T-helper 17 cell (primary cell): ENCODE data around the gene SLC7A8. TPM values are rescaled to one million over a fixed set of nuclear protein-coding genes. Genes with fewer than 3 reads are reported as not detected.
"Not testable (repeated sequence)": the region's sequence is repeated elsewhere in the genome, so short reads cannot be mapped to it uniquely, and the experiment has no call there.

ENCODE experiments used
- ATAC-seq: fragments of 150-1000 bp; cut with Tn5 transposase; 2 replicates; pipeline ENCODE4 v1.10.0; 2021; ENCODE audit warnings: mild to moderate bottlenecking, moderate library complexity
- DNase-seq, 3 donors: peaks; one replicate each; pipeline versions ENCODE4 v3.0.0 to v3.0.0-alpha.2; 2020 to 2021
- H3K9me3 ChIP-seq: one replicate; pipeline ENCODE4 v1.7.0; 2013; ENCODE audit warnings: low read length, mild to moderate bottlenecking; ENCODE audit not compliant: control insufficient read depth, poor library complexity, severe bottlenecking
- H3K27ac Mint-ChIP-seq: one replicate; pipeline ENCODE4 v1.8.0; 2022; ENCODE audit warnings: mild to moderate bottlenecking, moderate library complexity, mixed read lengths
- H3K27me3 Mint-ChIP-seq: one replicate; pipeline ENCODE4 v1.8.0; 2022; ENCODE audit warnings: mixed read lengths
- H3K36me3 Mint-ChIP-seq: one replicate; pipeline ENCODE4 v1.8.0; 2022; ENCODE audit warnings: low read depth, mixed read lengths
- H3K4me1 Mint-ChIP-seq: one replicate; pipeline ENCODE4 v1.8.0; 2022; ENCODE audit warnings: mild to moderate bottlenecking, mixed read lengths
- H3K4me3 Mint-ChIP-seq: one replicate; pipeline ENCODE4 v1.8.0; 2022; ENCODE audit warnings: mild to moderate bottlenecking, moderate library complexity, mixed read lengths
- total RNA-seq, 4 donors: library from RNA in 2 of 4; stranded (reverse) in 2 of 4; gene quantifications; one replicate each; pipeline ENCODE4 v1.2.3 and lab custom pipeline; 2022 to 2026

Gene SLC7A8
- total RNA-seq, 2 donors from 2014 or later = 2.0 to 2.5 TPM

- not testable (repeated sequence) for H3K9me3 ChIP-seq, DNase-seq, H3K27me3 Mint-ChIP-seq, H3K4me3 Mint-ChIP-seq, H3K36me3 Mint-ChIP-seq, H3K27ac Mint-ChIP-seq, ATAC-seq, H3K4me1 Mint-ChIP-seq
Observed at GRCh38 chr14:23108169-23108568, 75.3 kb downstream of the SLC7A8 start.

- H3K4me3 Mint-ChIP-seq, H3K9me3 ChIP-seq, DNase-seq, ATAC-seq, H3K27me3 Mint-ChIP-seq, H3K4me1 Mint-ChIP-seq, H3K36me3 Mint-ChIP-seq, H3K27ac Mint-ChIP-seq: not testable (repeated sequence)
Observed at GRCh38 chr14:23107620-23108019, 75.8 kb downstream of the SLC7A8 start.

GRCh38 chr14:23106747-23107045 lies 76.8 kb downstream of the SLC7A8 start:
- Mint-ChIP-seq H3K27ac (no peak overlapping the region), H3K27me3 (no peaks in the 10 kb centered on the region), H3K36me3 (peaks cover 2% of the 10 kb centered on the region), H3K4me1 (no peaks in the 10 kb centered on the region), H3K4me3 (no peak overlapping the region)
- no peak for DNase-seq
- no peak for ATAC-seq
- no peaks in the 10 kb centered on the region for H3K9me3 ChIP-seq

GRCh38 chr14:23105348-23105824 lies 78.1 kb downstream of the SLC7A8 start:
- no peak overlapping the region for H3K27ac Mint-ChIP-seq
- no peak for ATAC-seq

DNA sequence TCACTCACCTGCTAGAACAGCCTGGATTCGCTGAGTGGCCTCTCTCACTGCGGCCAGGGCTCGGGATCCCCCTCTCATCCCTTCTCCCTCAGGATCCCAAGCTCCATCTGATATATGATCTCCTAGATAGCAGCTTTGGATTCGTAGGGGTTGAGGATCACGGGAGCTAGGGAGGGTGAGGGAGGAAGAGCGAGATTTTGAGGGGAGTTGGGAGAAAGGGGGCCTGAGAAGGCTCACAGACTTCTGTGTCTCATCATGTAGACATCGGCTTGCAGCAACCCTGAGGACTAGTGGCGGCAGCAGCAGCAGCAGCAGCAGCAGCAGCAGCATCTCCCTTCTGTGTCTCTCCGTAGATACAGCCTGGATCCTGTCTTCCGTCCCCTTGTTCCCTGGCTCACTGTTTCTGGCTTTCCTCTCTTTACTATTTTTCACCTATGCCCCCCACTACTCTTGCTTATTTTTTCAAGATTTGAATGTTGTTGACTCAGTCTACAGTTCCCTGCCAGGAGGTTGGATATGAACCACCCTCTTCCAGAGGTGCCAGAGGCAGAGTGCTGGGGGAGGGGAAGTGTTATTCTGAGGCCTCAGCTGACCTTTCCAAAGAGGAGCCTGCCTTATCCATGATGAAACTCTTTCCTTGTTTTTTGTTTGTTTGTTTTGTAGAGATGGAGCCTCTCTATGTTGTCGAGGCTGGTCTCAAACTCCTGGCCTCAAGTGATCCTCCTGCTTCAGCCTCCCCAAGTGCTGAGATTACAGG lies 78.7 kb downstream of the SLC7A8 start, which contains the start of gene CIROP:
Gene CIROP (minus strand): TSS at position 399 of the 757 bp plus-strand sequence. CDS start 69 bp downstream, at position 330.
- Mint-ChIP-seq H3K27ac (no peak within 1 kb of the TSS), H3K4me3 (peak within 1 kb of the TSS; percentile 19), H3K27me3 (no peaks in the 10 kb centered on the region), H3K4me1 (peaks cover 3% of the 10 kb centered on the region), H3K36me3 (peaks cover 2% of the 10 kb centered on the region)
- H3K9me3 ChIP-seq = no peaks in the 10 kb centered on the region
- ATAC-seq (no peak), DNase-seq (no peak)

More at GRCh38 chr14:23105348-23105824, 78.1 kb downstream of the SLC7A8 start:
- H3K4me3 Mint-ChIP-seq = no peak overlapping the region
- H3K27me3 Mint-ChIP-seq = no peaks in the 10 kb centered on the region
- DNase-seq = no peak
- H3K9me3 ChIP-seq = no peaks in the 10 kb centered on the region
- no peaks in the 10 kb centered on the region for H3K4me1 Mint-ChIP-seq
- peaks cover 2% of the 10 kb centered on the region for H3K36me3 Mint-ChIP-seq

DNA sequence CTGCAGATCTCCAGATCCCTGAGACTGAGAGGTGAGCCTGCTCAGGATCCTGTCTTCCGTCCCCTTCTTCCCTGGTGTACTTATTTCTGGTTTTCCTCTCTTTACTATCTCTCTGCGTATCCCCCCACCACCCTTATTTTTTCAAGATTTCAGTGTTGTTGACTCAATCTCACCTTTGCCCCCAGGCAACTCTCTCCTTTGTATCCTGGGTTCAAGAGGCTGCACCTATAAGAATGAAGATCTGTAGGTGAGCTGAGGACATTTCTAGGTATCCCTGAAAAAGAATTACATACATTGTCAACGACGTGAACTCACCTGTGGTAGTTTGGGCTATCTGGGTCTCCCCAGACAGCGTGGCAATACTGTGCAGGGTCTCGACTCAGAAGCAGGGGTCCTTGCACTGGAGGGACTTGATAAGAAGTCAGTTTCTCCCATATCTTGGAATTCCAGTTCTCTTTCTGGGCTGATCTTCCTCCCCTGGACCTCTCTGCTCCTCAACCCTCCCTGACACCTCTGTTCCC lies 79.3 kb downstream of the SLC7A8 start:
- no peaks in the 10 kb centered on the region for H3K27me3 Mint-ChIP-seq

DNA sequence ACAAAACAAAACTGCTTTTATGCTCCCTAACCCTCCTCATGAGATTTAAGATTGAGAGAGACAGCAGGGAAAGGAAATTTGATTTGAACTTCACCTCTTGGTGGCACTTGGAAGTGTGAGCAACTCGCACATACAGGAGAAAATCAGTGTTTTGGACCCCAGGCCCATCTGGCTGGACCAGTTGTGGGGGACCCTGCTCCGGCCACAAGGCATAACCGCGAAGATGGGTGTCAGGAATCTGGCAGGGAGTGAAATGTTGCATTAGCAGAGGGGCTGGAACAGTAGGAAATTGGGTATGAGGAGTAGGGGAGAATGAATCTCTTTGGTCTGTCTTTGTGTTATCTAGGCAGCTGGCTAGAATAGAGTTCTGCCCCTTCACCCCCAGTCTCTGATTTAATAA lies 79.9 kb downstream of the SLC7A8 start:
- no peaks in the 10 kb centered on the region for H3K9me3 ChIP-seq
- ATAC-seq = no peak
- peaks cover 6% of the 10 kb centered on the region for H3K4me1 Mint-ChIP-seq
- H3K4me3 Mint-ChIP-seq = no peak overlapping the region
- no peaks in the 10 kb centered on the region for H3K27me3 Mint-ChIP-seq
- H3K27ac Mint-ChIP-seq = no peak overlapping the region
- peaks cover 2% of the 10 kb centered on the region for H3K36me3 Mint-ChIP-seq
- no peak for DNase-seq

More for the DNA sequence above, 79.3 kb downstream of the SLC7A8 start:
- no peak for DNase-seq
- Mint-ChIP-seq H3K27ac (no peak overlapping the region), H3K36me3 (peaks cover 2% of the 10 kb centered on the region), H3K4me3 (peak overlapping the region; percentile 19), H3K4me1 (peaks cover 6% of the 10 kb centered on the region)
- no peak for ATAC-seq
- H3K9me3 ChIP-seq = no peaks in the 10 kb centered on the region

- H3K27me3 Mint-ChIP-seq = no peaks in the 10 kb centered on the region
- H3K36me3 Mint-ChIP-seq = peaks cover 2% of the 10 kb centered on the region
- DNase-seq (no peak), ATAC-seq (no peak)
- no peaks in the 10 kb centered on the region for H3K9me3 ChIP-seq
- peaks cover 6% of the 10 kb centered on the region for H3K4me1 Mint-ChIP-seq
- H3K27ac Mint-ChIP-seq = no peak overlapping the region
- no peak overlapping the region for H3K4me3 Mint-ChIP-seq
Observed at GRCh38 chr14:23102801-23103200, 80.7 kb downstream of the SLC7A8 start.

- ATAC-seq (no peak), DNase-seq (no peak)
- Mint-ChIP-seq H3K4me3 (no peak overlapping the region), H3K4me1 (peaks cover 11% of the 10 kb centered on the region), H3K27ac (no peak overlapping the region), H3K27me3 (no peaks in the 10 kb centered on the region), H3K36me3 (peaks cover 2% of the 10 kb centered on the region)
- no peaks in the 10 kb centered on the region for H3K9me3 ChIP-seq
Observed at GRCh38 chr14:23101986-23102625, 81.4 kb downstream of the SLC7A8 start.

DNA sequence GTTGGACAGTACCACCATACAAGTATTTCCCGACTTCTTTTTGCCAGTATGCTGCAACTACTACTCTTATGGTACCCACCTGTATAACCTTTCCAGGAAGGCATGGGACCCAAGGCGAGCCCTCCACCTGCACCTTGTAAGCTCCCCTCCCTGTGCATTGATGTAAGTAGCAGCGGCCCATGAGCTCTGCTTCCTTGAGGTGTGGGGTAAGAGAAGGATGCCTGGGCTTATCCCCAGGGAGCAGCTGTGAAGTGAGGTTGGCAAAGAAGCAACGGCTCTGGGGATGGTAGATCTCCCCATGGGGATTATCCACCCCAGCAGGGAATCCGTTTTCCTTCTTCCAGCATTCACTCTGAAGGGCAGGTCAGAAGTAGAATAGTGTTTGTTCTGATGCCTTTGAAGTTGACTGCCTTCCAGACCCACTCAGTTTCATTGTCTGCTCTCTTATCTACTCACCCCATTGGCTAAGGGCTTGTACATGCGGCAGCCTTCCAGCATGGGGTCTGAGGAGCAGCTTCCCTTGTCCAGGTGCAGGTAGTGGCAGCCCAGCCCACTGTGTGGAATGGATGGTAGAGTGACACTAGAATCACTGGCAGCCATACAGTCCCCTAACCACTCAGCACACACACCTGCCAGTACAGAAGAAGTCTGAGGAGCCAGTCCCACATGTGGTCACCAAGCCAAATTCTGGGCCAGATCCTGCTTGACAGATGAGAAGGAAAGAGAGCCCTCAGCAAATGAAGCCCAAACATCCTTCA lies 82.1 kb downstream of the SLC7A8 start:
- Mint-ChIP-seq H3K4me3 (no peak overlapping the region), H3K27ac (peak overlapping the region; percentile 62), H3K27me3 (no peaks in the 10 kb centered on the region), H3K4me1 (peaks cover 16% of the 10 kb centered on the region), H3K36me3 (peaks cover 2% of the 10 kb centered on the region)
- ATAC-seq (no peak), DNase-seq (no peak)
- no peaks in the 10 kb centered on the region for H3K9me3 ChIP-seq

- Mint-ChIP-seq H3K4me3 (no peak overlapping the region), H3K27ac (no peak overlapping the region), H3K4me1 (peaks cover 16% of the 10 kb centered on the region), H3K36me3 (no peaks in the 10 kb centered on the region), H3K27me3 (no peaks in the 10 kb centered on the region)
- DNase-seq = no peak
- ATAC-seq = no peak
- H3K9me3 ChIP-seq = no peaks in the 10 kb centered on the region
Observed at GRCh38 chr14:23099212-23099861, 84.1 kb downstream of the SLC7A8 start.

DNA sequence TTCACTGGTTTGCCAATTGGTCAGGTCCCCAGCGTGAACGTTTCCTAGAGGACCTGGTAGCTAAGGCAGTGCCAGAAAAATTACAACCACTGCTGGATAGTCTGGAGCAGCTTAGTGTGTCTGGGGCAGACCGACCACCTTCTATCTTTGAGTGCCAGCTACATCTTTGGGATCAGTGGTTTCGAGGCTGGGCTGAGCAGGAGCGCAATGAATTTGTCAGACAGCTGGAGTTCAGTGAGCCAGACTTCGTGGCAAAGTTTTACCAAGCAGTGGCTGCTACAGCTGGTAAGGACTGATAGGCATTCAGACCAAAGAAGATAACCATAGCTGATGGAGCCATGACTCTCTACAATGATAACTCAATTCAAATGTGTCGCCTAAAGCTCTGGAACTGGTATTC lies 85.7 kb downstream of the SLC7A8 start:
- Mint-ChIP-seq H3K36me3 (no peaks in the 10 kb centered on the region), H3K27ac (no peak overlapping the region), H3K4me1 (peaks cover 24% of the 10 kb centered on the region), H3K27me3 (no peaks in the 10 kb centered on the region), H3K4me3 (no peak overlapping the region)
- DNase-seq (no peak), ATAC-seq (no peak)
- H3K9me3 ChIP-seq = no peaks in the 10 kb centered on the region
